Measurements from ENCODE around the gene PIANP.

Gene PIANP

DNA sequence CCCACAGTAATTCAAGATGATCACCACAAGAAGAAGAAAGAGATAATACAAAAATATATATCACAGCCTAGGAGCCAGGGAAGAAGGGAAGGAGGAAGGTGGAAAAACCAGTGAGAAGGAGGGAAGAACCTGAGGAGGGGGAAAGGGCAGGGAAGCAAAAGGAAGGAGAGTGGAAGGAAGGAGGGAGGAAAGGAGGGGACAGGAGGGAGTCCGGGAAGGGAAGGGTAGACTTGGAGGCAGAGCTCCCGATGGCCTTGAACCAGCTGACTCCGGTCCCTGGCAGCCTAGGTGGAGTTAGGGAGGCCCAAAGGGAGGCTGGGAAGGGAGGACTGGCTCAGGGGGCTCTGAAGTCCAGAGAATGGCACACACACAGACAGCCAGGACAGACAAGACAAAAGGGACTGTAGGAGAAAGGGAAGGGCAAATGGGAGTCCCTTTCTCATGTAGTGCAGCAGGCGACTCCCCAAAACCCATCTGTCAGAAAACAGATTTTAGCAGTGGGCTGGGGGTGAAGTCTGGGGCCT lies 6.7 kb downstream of the PIANP start:
- Histone ChIP-seq H3K9me2 (replicated peaks; ENCODE audit: control insufficient read depth, low read length) (no peaks in the 10 kb centered on the region), H3K4me3 (ENCODE audit: low read length) (no peak overlapping the region), H3K79me2 (ENCODE audit: control insufficient read depth, low read length) (peaks cover 27% of the 10 kb centered on the region), H3K4me1 (ENCODE audit: control insufficient read depth, low read length) (peaks cover 69% of the 10 kb centered on the region), H3F3A (ENCODE audit: control insufficient read depth, insufficient read depth) (peaks cover 22% of the 10 kb centered on the region), H3K27ac (ENCODE audit: low read depth, low read length) (no peak overlapping the region), H3K9me3 (ENCODE audit: control insufficient read depth, insufficient read depth, low read length) (no peaks in the 10 kb centered on the region), H3K4me2 (ENCODE audit: low read length) (no peak overlapping the region), H3K27me3 (ENCODE audit: control insufficient read depth, low read length) (no peaks in the 10 kb centered on the region), H3K36me3 (ENCODE audit: control insufficient read depth, low read length) (peaks cover 23% of the 10 kb centered on the region), H4K20me1 (ENCODE audit: control insufficient read depth, insufficient read depth, low read depth, low read length) (no peaks in the 10 kb centered on the region; the same call in 1 of the 2 replicates)
- no peak for TF ChIP-seq EZH2phosphoT487 (IDR thresholded peaks at IDR 0.05; ENCODE audit: borderline replicate concordance, low read length)
- TF ChIP-seq, protein P1, sequence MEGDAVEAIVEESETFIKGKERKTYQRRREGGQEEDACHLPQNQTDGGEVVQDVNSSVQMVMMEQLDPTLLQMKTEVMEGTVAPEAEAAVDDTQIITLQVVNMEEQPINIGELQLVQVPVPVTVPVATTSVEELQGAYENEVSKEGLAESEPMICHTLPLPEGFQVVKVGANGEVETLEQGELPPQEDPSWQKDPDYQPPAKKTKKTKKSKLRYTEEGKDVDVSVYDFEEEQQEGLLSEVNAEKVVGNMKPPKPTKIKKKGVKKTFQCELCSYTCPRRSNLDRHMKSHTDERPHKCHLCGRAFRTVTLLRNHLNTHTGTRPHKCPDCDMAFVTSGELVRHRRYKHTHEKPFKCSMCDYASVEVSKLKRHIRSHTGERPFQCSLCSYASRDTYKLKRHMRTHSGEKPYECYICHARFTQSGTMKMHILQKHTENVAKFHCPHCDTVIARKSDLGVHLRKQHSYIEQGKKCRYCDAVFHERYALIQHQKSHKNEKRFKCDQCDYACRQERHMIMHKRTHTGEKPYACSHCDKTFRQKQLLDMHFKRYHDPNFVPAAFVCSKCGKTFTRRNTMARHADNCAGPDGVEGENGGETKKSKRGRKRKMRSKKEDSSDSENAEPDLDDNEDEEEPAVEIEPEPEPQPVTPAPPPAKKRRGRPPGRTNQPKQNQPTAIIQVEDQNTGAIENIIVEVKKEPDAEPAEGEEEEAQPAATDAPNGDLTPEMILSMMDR (IDR thresholded peaks at IDR 0.05; ENCODE audit: low read depth, low read length, poor library complexity, severe bottlenecking): no peak

DNA sequence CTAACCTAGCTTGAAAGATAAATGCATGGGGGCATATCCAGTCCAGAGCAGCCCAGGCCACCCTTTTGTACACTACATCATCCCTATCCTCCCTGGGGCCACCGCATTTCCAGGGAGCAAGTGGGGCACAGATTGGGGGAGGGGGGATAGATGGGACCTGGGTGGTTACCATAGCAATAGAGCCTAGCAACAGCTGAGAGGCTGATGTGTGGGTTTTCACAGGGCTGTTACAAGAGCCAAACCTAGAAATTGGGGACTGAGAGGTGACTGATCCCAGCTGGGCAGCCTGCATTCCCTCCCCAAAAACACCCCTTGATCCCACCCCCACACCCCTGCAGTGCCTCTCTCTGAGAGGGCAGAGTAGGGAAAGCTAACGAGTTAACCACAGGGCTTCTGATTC lies 7.7 kb downstream of the PIANP start:
- Histone ChIP-seq H3K27ac (ENCODE audit: low read depth, low read length) (no peak overlapping the region), H3K4me1 (ENCODE audit: control insufficient read depth, low read length) (peaks cover 62% of the 10 kb centered on the region), H3K79me2 (ENCODE audit: control insufficient read depth, low read length) (peaks cover 37% of the 10 kb centered on the region), H3K9me3 (ENCODE audit: control insufficient read depth, insufficient read depth, low read length) (no peaks in the 10 kb centered on the region), H3F3A (ENCODE audit: control insufficient read depth, insufficient read depth) (peaks cover 15% of the 10 kb centered on the region), H3K36me3 (ENCODE audit: control insufficient read depth, low read length) (peaks cover 28% of the 10 kb centered on the region), H4K20me1 (ENCODE audit: control insufficient read depth, insufficient read depth, low read depth, low read length) (no peaks in the 10 kb centered on the region; the same call in 1 of the 2 replicates), H3K4me2 (ENCODE audit: low read length) (no peak overlapping the region), H3K9me2 (replicated peaks; ENCODE audit: control insufficient read depth, low read length) (no peaks in the 10 kb centered on the region), H3K4me3 (ENCODE audit: low read length) (no peak overlapping the region), H3K27me3 (ENCODE audit: control insufficient read depth, low read length) (no peaks in the 10 kb centered on the region)
- TF ChIP-seq EZH2phosphoT487 (IDR thresholded peaks at IDR 0.05; ENCODE audit: borderline replicate concordance, low read length): no peak
- TF ChIP-seq, protein P1 (IDR thresholded peaks at IDR 0.05; ENCODE audit: low read depth, low read length, poor library complexity, severe bottlenecking): no peak

DNA sequence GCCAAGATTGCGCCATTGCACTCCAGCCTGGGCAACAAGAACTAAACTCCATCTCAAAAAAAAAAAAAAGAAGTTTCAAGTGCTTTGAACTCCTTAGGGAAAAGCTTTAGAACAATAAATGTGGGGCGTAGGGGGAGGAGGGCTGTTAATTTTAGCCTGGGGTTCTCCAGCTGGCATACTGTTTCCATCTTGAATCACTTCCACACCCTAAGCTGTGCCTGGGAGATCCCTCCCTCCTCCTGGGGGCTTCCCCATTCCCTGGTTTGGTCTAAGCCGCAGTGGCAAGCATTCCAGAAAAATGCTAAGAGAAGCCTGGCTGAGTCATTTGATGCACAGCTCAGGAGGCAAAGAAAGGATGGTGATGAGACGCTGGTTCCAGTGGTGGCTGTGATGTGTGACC lies 9.1 kb downstream of the PIANP start:
- peaks cover 63% of the 10 kb centered on the region for H3K4me1 ChIP-seq (ENCODE audit: control insufficient read depth, low read length)
- H4K20me1 ChIP-seq (ENCODE audit: control insufficient read depth, insufficient read depth, low read depth, low read length): no peaks in the 10 kb centered on the region; the same call in 1 of the 2 replicates
- no peak overlapping the region for H3K27ac ChIP-seq (ENCODE audit: low read depth, low read length)
- peak overlapping the region; percentile 81; the same call in 1 of the 2 replicates for H3K4me2 ChIP-seq (ENCODE audit: low read length)
- H3K36me3 ChIP-seq (ENCODE audit: control insufficient read depth, low read length): peaks cover 43% of the 10 kb centered on the region
- peaks cover 51% of the 10 kb centered on the region for H3K79me2 ChIP-seq (ENCODE audit: control insufficient read depth, low read length)
- H3K9me3 ChIP-seq (ENCODE audit: control insufficient read depth, insufficient read depth, low read length): no peaks in the 10 kb centered on the region
- H3K27me3 ChIP-seq (ENCODE audit: control insufficient read depth, low read length): no peaks in the 10 kb centered on the region
- H3F3A ChIP-seq (ENCODE audit: control insufficient read depth, insufficient read depth): peaks cover 19% of the 10 kb centered on the region
- TF ChIP-seq, protein P1 (IDR thresholded peaks at IDR 0.05; ENCODE audit: low read depth, low read length, poor library complexity, severe bottlenecking): no peak
- TF ChIP-seq EZH2phosphoT487 (IDR thresholded peaks at IDR 0.05; ENCODE audit: borderline replicate concordance, low read length): no peak
- no peak overlapping the region for H3K4me3 ChIP-seq (ENCODE audit: low read length)
- no peaks in the 10 kb centered on the region for H3K9me2 ChIP-seq (replicated peaks; ENCODE audit: control insufficient read depth, low read length)
